HG03139 (cell line): ENCODE measurements around the gene MTA3.
A peak's percentile ranks its signal among the peaks of the same experiment; 100 is the strongest.
"Not testable (repeated sequence)": the region's sequence is repeated elsewhere in the genome, so short reads cannot be mapped to it uniquely, and the experiment has no call there.

Experiments used
- ATAC-seq: cut with Tn5 transposase; IDR thresholded peaks from one replicate; pipeline ENCODE4 v1.9.1; 2021; ENCODE audit not compliant: unreplicated experiment

Gene MTA3

DNA sequence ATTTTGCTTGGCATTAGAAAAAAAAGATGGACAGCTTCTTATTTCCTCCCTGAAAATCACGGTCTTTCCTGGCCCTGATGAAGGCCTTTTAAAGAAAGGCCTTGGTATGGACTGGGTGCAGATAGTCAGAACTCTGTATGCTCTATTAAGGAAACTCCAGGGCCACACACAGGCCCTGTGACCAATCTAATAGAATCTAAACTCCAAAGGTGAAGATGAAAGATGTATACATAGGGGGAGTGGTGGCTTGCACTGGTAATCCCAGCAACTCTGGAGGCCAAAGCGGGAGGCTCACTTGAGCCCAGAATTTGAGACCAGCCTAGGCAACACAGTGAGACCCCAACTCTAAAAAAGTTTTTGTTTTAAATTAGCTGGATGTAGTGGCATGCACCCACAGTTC lies 158.2 kb downstream of the MTA3 start:
- no peak for ATAC-seq

DNA sequence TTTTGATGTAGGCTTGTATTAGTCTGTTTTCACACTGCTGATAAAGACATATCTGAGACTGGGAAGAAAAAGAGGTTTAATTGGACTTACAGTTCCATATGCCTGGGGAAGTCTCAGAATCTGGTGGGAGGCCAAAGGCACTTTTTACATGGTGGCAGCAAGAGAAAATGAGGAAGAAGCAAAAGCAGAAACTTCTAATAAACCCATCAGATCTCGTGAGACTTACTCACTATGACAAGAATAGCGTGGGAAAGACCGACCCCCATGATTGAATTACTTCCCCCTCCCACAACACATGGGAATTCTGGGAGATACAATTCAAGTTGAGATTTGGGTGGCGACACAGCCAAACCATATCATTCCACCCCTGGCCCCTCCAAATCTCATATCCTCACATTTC lies 162.9 kb downstream of the MTA3 start:
- ATAC-seq = not testable (repeated sequence)

GRCh38 chr2:42733852-42734251 lies 165.4 kb downstream of the MTA3 start:
- no peak for ATAC-seq

DNA sequence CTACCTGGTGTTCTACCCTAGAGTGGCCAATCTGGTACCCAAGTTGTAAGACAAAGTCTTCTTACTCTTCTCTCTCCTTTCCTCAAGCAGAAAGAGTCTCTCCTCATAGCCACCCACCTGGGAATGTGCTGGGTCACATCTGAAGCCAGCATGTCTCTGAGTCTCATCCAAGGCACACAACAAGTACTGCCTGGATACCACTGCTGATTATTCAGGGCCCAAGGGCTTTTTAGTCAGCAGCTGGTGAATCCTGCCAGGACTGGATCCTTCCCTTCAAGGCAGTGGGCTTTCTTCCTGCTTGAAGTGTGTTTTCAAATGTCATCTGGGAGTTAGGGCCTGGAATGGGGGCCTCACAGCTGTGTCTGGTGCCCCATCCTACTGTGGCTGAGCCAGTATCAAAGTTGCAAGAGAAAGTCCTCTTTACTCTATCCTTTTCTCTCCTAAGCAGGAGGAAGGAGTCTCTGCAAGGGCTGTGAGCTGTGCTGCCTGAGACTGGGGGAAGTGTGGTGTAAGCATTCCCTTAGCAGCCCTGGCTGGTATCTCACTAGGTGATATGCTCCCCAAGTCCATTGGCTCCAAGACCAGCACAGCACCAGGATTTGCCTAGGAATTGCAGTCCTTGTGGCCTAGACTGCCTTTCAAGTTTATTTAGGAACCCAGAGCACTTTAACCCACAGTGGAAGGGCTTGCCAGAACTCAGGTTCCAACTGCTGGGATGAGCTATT lies 168.3 kb downstream of the MTA3 start:
- no peak for ATAC-seq

DNA sequence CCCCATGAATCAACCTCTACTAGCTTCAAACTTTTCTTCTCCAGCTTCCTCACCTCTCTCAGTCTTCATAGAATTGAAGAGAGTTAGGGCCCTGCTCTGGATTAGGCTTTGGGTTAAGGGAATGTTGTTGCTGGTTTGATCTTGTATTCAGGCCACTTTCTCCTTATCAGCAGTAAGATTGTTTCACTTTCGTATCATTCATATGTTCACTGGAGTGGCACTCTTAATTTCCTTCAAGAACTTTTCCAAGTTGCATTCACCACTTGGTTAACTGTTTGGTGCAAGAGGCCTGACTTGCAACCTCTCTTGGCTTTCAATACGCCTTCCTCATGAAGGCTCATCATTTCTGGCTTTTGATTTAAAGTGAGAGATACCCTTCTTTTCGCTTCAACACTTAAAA lies 172.7 kb downstream of the MTA3 start:
- ATAC-seq = no peak

DNA sequence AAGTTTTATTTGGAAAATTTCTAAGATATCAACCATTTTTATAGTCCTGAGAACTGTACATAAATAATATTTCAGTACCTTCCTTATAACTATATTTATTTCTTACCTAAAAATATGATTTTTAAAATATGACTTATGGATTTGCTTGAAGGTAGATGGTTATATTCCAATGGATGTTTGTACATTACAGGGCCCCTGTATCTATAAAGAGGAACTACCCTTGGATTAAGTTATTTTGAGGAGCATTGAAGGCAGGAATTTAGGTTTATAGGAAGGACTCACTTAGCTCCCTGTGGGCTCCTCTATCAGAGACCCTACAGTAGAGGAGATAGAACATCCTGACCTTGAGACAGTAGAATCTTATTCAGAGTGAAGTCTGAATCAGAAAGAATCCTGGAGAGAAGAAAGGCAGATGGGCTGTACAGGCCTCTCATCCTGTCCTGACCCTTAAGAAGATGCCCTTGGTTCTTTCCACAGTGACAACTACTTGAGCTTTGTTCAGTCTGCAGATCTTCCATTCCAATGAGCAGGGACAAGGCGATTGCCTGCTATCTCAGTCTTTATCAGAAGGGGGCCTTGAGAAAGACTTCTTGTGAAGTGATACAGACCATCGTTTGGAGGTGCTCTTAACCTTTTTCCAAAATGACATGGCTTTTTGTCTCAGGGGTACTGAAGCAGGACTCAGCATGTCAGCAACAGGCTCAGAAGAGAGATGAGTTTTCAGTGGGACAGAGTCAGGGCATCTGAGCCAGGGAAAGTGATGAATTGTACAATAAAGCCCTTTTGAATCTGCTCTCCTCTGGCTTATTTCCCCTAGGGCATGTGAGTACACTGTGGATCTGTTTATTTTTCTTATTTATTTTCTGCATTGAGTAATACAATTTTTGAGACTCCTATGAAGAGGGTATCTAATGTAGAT lies 174.6 kb downstream of the MTA3 start:
- ATAC-seq = no peak

- no peak for ATAC-seq
These were observed 175.2 kb downstream of the MTA3 start for GRCh38 chr2:42743659-42743990.

DNA sequence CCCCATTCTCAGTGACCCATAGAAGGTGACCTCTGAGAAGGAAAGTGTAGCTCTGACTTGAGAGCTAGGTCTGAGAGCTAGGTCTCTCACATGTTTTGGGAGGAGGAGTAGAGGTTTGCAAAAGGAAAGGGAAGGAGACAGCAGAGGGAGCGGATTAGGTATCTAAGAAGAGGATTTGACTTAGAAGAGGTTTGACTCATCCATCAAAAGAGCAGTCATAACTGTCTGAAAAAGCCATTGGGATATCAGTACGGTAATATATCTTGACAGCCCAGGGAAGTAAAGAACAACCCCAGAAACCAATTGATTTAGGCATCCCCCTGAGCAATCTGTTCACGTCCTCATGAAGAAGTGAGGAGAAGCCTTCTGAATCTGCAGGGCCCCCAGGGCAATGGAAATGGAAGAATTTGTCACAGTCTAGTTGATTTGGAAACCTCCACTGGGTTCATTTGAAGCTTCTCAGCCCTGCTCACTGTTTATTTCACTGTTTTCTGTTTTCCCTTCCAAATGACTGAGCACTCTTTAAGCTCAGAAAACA lies 176.2 kb downstream of the MTA3 start:
- no peak for ATAC-seq

DNA sequence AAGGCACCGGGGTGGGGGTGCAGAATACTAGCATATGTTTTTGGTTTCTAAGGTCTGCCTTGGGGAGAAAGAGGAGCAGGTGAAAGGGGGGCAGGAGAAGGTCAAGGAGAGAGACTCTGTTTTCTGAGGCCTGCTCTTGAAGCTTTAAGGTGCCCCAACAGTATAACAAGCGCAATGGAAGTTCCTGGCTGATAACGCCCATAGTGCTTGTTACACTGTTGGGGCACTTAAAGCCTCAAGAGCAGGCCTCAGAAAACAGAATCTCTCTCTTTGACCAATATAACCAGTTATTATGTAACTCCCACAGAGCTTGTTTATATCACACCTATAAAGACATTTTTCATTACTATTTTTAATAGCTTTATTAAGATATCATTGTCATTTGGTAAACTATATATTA lies 179.0 kb downstream of the MTA3 start:
- ATAC-seq = no peak

GRCh38 chr2:42748840-42749239 lies 180.4 kb downstream of the MTA3 start:
- no peak for ATAC-seq

GRCh38 chr2:42752314-42752713 lies 183.9 kb downstream of the MTA3 start:
- ATAC-seq = peak; percentile 57

GRCh38 chr2:42752816-42753813 lies 184.7 kb downstream of the MTA3 start:
- no peak for ATAC-seq

DNA sequence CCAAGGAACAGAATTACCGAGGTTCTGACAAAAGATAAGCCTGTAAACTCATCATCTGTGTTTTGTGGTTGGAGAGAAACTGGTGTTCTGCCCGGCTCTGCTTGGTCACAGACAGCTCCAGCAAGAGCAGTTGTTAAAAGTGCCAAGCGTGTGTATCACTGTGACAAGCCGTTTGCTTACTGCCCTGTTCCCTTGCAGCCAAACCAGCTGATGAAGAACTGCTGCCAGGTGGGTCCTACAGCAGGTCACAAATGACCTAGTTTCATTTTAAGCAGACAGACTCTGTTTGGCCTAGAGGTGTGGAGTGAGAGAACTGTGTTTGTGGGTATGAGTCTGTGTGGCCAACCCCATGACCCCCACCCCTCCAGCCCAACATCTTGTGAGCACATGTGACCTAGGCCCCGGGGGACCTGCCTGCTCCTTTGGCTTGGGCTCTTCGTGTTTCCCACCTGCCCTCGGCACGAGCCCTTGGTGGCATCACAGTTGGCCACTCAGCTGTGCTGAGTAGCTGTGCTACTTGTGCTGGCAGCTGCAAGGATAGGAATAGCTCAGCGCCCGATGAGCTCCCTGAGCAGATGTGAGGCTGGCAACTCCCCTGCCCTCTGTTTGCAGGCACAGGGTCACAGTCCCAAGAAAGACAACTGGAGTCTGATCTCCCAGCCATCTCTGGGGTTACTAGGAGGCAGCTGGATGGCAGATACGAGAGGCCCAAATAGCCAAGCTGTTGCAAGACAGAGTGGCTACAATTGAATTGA lies 185.8 kb downstream of the MTA3 start:
- ATAC-seq = peak; percentile 52

GRCh38 chr2:42754776-42755140 lies 186.3 kb downstream of the MTA3 start:
- ATAC-seq = no peak

DNA sequence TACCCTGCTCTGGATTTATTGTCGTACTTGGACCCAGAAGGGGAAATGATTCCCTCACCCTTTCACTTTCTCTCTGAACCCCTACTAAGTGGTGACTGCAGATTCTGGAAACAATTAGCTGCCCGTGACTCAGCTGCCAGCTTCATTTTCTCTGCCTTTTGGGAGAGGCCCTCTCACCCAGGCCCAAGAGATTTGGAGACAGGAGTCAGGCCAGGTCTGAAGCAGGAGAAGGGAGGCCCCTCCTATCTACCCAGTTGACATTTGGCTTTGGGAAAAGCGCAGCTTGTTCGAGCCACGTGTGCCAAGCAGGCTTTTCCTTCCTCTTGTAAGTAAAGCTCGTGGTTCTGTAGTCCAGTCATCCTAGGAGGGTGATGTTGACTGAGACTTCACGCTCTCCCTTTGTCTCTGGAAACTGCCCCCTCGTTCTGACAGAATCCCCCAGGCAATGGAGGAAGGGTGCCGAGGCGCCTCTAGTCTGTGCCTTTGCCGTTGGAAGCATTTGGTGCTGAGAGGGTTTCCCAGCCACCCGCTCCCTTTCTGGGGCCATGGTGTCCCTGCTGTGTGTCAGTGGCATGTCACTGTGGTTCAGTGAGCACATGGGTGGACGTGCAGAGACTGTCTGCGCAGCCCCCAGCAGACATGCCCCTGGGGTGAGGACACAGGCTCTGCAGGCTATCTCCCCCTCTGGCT lies 186.9 kb downstream of the MTA3 start:
- ATAC-seq = no peak

- no peak for ATAC-seq
These were observed 187.8 kb downstream of the MTA3 start for GRCh38 chr2:42756150-42756775.

GRCh38 chr2:42756966-42757513 lies 188.6 kb downstream of the MTA3 start:
- no peak for ATAC-seq

GRCh38 chr2:42757981-42758740 lies 189.7 kb downstream of the MTA3 start:
- ATAC-seq = no peak
